GM12892 (cell line): ENCODE data around the gene NMRK2.

Source experiments
- POLR2A ChIP-seq: IDR thresholded peaks from 2 replicates; pipeline ENCODE4 v1.6.1; 2011; ENCODE audit warnings: low read depth, low read length, control low read depth
- POLR2AphosphoS5 ChIP-seq: IDR thresholded peaks from 2 replicates; pipeline ENCODE4 v1.6.1; 2011; ENCODE audit warnings: low read depth, low read length, control low read depth
- TAF1 ChIP-seq: IDR thresholded peaks from 2 replicates; pipeline ENCODE4 v1.6.1; 2011; ENCODE audit warnings: low read depth, mild to moderate bottlenecking, control low read depth, low read length, borderline replicate concordance

- TF ChIP-seq POLR2A (no peak), TAF1 (no peak), POLR2AphosphoS5 (no peak)
Measured at GRCh38 chr19:3902317-3902973, 30.4 kb upstream of the NMRK2 start.
